SH-SY5Y (cell line): ENCODE results near the gene HOXB7.

Experiments used
- GATA2 ChIP-seq: IDR thresholded peaks from 2 replicates; pipeline ENCODE4 v1.6.1; 2011; ENCODE audit warnings: mild to moderate bottlenecking, low read depth, low read length
- GATA3 ChIP-seq: IDR thresholded peaks from 2 replicates; pipeline ENCODE4 v1.6.1; 2011; ENCODE audit warnings: low read depth, mild to moderate bottlenecking, low read length, moderate library complexity

HOXB7 gene

GRCh38 chr17:48630009-48630924 is 19.4 kb upstream of the HOXB7 start:
- TF ChIP-seq GATA2 (no peak), GATA3 (no peak)

- TF ChIP-seq GATA2, result no peak
- TF ChIP-seq GATA3, result no peak
Measured at GRCh38 chr17:48629411-48629759, 18.6 kb upstream of the HOXB7 start.

GRCh38 chr17:48628649-48629410 is 18.0 kb upstream of the HOXB7 start:
- no peak for TF ChIP-seq GATA2

DNA sequence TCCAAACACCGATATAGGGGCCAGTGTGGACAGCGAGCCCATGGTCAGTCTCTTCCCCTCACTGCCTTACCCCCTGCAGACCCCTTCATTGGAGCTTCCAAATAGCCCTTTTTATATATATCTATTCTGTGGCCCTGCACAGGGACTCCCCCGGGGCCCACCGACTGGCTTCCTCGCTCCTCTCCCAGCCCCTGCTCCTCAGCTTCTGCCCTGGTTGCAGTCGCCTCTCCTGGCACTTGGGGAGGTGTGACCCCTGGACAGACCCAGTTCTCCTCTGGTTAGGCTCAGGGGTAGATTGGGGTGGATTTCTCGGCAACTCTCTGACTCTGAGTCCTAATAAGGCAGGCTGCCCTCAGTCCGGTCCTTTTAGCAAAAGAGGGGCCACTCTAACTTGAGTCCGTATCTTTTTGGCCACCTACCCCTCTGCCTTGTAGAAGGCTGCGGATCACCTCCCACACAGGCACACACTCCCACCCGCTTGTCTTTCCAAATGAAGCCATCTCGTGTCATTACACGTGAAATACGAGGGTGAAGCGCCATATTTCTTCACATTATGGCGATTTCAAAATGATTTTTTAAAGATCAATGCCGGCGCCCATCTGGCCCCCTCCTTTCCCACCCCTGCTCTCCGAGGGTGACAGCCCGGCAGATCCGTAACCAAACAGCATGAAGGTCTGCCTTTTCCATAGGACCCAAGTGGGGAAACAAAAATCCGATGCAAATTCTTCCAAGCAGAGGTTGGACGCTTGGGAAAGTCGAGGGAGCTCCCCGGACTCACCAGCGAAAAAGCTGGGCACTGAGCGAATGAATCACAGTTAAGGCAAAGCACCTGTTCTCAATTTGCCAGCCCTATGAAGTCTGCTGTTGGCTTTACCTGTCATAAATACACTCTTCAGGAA is 17.1 kb upstream of the HOXB7 start:
- no peak for TF ChIP-seq GATA3
- no peak for TF ChIP-seq GATA2

DNA sequence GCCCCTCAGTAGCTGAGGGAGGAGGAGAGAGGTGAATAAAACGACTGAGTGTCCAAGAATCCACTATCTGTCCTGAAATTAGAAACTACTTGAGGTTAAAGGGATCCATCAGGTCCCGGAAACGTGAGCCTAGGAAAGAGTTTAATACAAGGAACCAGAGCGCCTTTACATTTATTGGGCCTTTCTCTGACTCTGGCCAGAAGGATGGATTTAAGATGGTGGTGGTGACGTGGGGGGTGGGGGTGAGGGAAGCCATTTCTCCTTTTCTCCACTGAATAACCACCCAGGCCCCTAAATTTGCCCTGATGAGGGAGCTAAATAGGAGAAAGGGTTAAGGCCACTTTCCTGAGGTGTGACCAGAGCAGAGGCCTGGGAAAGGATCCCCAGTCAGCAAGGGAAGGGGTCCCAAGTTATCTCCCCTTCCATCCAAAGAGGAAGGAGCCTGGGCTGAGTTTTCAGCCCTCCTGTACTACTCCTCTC is 16.3 kb upstream of the HOXB7 start:
- TF ChIP-seq GATA3 (no peak), GATA2 (no peak)

- no peak for TF ChIP-seq GATA3
- TF ChIP-seq GATA2, result no peak
Measured at GRCh38 chr17:48626245-48627117, 15.7 kb upstream of the HOXB7 start, which contains the start of gene HOXB9. HOXB9 (minus strand) TSS chr17:48626358; CDS start chr17:48626269, 89 bp downstream.

DNA sequence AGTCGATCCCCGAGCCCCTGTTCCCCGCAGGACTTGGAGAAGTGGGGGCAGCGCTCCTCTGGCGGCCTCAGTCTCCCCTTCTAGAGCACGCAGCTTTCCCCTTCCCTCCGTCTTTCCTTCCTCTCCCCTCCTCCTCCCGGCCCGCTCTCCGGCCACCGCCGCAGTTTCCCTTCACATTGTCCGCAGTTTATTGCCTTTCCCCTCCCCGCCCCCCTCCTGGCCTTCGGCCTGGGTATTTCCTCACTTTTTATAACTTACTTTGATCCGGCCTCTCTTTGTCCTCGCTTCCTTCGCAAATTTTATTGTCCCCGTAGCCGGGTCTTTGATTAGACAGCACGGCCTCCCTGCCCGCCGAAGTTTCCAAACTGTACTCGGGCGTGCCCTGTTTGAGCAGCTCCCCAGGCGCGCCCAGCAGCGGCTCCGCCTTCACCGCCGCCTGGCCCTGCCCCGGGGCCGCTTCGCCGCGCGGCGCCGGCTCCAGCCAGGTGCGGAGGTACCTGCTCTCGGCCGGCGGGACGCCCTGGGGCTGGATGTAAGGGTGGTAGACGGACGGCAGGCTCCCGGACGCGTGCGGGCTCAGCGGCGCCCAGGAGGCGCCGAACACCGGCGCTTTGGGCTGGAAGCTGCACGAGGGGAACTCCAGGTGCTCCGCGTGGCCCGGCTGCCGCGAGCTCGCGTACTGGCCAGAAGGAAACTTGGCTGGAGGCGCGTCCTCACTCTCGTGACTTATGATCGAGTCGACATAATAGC is 14.9 kb upstream of the HOXB7 start:
- no peak for TF ChIP-seq GATA3
- no peak for TF ChIP-seq GATA2

GRCh38 chr17:48624544-48625494 is 14.0 kb upstream of the HOXB7 start:
- TF ChIP-seq GATA2, result no peak
- TF ChIP-seq GATA3, result no peak

GRCh38 chr17:48624118-48624517 is 13.3 kb upstream of the HOXB7 start:
- TF ChIP-seq GATA2, result no peak
- TF ChIP-seq GATA3, result no peak

GRCh38 chr17:48623583-48623982 is 12.8 kb upstream of the HOXB7 start:
- TF ChIP-seq GATA3 (no peak), GATA2 (no peak)

- no peak for TF ChIP-seq GATA2
- no peak for TF ChIP-seq GATA3
Measured at GRCh38 chr17:48622857-48623256, 12.0 kb upstream of the HOXB7 start.
